Stimulated activated CD8-positive, alpha-beta memory T cell treated with anti-CD3 and anti-CD28 coated beads, Interleukin-15, amount 100 ng/mL, for 48 hours (primary cell): ENCODE results near the gene TSEN54.

Experiments
- DNase-seq, 2 donors: peaks; one replicate each; pipeline ENCODE4 v3.0.0-alpha.2; 2020; ENCODE audit warnings: low read depth in 2 of 2

The TSEN54 gene

GRCh38 chr17:75544250-75544649 lies 27.9 kb downstream of the TSEN54 start:
- no peak for DNase-seq

GRCh38 chr17:75546181-75546580 lies 29.9 kb downstream of the TSEN54 start:
- no peak for DNase-seq

GRCh38 chr17:75547091-75547490 lies 30.8 kb downstream of the TSEN54 start:
- DNase-seq = no peak

- no peak for DNase-seq
Observed at GRCh38 chr17:75548813-75549212, 32.5 kb downstream of the TSEN54 start.

- no peak for DNase-seq
Observed at GRCh38 chr17:75549246-75550138, 33.2 kb downstream of the TSEN54 start.

GRCh38 chr17:75550139-75550465 lies 33.8 kb downstream of the TSEN54 start:
- DNase-seq = no peak

GRCh38 chr17:75551266-75551665 lies 34.9 kb downstream of the TSEN54 start:
- DNase-seq = no peak

- no peak for DNase-seq
Observed at GRCh38 chr17:75552425-75553294, 36.3 kb downstream of the TSEN54 start.

- DNase-seq = no peak
Observed at GRCh38 chr17:75553295-75554110, 37.2 kb downstream of the TSEN54 start.

- DNase-seq = no peak
Observed at GRCh38 chr17:75555679-75556153, 39.4 kb downstream of the TSEN54 start.

- no peak for DNase-seq
Observed at GRCh38 chr17:75557075-75557851, 40.9 kb downstream of the TSEN54 start.

- no peak for DNase-seq
Observed at GRCh38 chr17:75557852-75558665, 41.7 kb downstream of the TSEN54 start.

- DNase-seq = no peak
Observed at GRCh38 chr17:75558666-75559530, 42.6 kb downstream of the TSEN54 start.

GRCh38 chr17:75559958-75560533 lies 43.7 kb downstream of the TSEN54 start:
- no peak for DNase-seq

- DNase-seq = no peak
Observed at GRCh38 chr17:75561927-75562603, 45.7 kb downstream of the TSEN54 start.

- DNase-seq = no peak
Observed at GRCh38 chr17:75563063-75563758, 46.9 kb downstream of the TSEN54 start.

GRCh38 chr17:75564195-75564594 lies 47.9 kb downstream of the TSEN54 start:
- no peak for DNase-seq

- no peak for DNase-seq
Observed at GRCh38 chr17:75565066-75565465, 48.7 kb downstream of the TSEN54 start.
